ENCODE data around the gene MCEMP1. TPM values are rescaled to one million over a fixed set of nuclear protein-coding genes. Genes with fewer than 3 reads are reported as not detected.

Gene MCEMP1
- total RNA-seq, result not detected in 2 replicates

DNA sequence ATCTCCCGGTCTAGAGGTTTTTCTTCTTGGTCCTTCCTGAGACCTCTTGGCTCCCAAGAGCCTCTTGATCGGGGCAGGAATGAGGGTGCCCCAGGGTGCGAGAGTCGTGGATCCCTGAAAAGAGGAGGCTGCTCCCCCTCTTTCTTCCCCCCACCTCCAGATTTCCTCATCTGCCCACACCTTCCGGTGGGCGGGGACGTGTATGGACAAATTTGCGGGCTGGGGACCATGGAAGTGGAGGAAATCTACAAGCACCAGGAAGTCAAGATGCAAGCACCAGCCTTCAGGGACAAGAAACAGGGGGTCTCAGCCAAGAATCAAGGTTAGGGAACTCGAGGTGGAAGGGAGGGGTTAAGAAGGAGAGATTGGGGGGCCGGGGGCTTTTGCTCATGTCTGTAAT, at the start of gene MCEMP1:
Gene MCEMP1, plus strand, starts transcription at position 237 of the 400 bp plus-strand sequence. Its CDS starts 31 bp downstream, at position 268.

GRCh38 chr19:7629347-7630054, 47.4 kb upstream of the MCEMP1 start, which contains the start of the genes PET100 and XAB2:
Gene PET100, plus strand, starts transcription at chr19:7629793. Its CDS starts 41 bp downstream, at chr19:7629834.
Gene XAB2, minus strand, starts transcription at chr19:7629545. Its CDS starts 18 bp downstream, at chr19:7629527.

DNA sequence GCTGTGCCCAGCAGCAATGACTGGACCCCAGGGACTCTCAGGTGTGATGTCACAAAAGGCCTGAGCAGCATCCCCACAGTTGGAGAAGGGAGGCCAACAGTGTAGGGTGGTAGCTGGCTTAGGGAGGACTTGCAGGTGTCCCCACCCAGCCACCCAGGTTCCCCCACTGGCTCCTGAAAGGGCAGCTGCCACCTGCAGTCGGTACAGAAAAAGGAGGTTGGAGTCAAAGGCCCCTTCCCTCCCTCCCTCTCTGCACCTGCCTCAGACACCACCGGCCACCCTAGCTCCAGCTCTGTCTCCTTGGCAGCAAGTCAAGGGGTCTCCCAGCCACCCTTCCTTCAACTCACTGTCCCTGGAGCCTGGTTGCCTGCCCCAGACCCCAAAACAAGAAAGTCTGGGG, 43.2 kb upstream of the MCEMP1 start, which contains the start of gene PCP2:
Gene PCP2, minus strand, starts transcription at position 22 of the 400 bp plus-strand sequence. CDS start 262 bp downstream, outside the sequence.

DNA sequence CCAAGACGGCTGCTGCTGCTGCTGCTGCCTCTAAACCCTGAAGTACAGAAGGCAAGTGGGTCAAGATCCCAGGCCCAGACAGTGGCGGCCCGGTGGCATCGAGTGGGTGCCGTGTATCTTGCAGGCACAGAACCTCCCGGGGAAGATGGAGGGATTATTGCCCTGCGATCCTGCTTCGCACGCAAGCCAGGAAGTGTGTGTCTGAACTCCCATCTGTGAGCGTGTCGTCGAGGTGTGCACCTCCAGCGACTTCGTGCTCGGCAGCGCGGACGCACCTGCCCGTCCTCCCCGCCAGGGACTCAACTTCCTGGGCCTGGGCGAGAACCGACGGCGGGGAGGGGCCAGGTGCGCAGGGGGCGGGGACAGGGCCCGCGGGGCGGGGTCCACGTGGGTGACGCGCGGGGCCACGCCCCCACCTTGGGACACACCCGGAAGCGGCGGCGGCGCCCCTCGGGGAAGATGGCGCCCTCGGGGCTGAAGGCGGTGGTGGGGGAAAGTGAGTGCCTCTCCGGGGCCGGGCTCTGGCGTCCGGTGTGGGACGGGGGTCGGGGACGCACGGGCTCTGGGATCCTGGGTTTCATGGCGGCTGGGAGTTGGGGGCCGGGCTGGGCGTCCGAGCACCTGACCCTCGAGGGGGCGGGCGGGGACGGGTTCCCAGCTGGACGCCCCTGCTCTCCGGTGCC, 40.1 kb upstream of the MCEMP1 start, which contains the start of gene STXBP2:
Gene STXBP2, plus strand, starts transcription at position 420 of the 683 bp plus-strand sequence. Its CDS starts 40 bp downstream, at position 460.

GRCh38 chr19:7668842-7669241, 8.0 kb upstream of the MCEMP1 start, which contains the start of gene RETN:
Gene RETN, plus strand, starts transcription at chr19:7669049. Its CDS starts 278 bp downstream, at chr19:7669327.

DNA sequence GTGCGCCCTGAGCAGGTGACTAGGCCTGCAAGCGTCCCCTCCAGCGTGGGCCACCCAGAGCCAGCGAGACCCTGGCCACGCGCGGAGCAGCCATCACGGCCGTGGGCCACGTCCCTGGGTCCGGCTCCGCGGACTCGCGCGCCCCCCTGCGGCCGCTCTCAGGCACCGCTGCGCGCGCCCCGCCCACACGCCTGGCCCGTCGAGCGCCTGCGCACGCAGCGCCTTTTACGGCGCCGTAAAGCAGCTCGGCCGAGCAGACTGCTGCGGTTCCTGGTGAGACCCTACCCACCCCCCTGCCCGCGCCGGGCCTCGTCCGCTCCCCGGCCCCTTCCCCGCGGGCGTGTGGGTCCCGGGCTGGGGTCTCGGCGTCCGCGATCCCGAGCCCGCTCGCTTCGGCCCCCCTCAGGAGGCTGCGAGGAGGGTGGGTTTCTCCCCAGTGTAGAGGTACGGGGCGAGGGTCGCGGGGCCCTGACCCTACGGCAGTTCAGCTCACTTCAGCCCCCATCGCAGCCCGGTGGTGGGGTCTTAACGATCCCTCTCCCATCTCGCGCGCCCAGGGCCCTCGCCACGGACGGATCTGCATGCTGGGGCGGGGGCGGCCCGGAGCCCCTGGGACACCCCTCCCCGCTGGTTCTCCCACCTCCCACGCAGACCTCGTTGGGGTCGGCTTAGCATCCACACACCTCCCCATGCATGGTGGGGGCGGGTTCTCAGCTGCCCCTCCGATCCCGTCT, 3.9 kb downstream of the MCEMP1 start, which contains the start of gene TRAPPC5:
Gene TRAPPC5, plus strand, starts transcription at position 228 of the 734 bp plus-strand sequence. CDS start 1,421 bp downstream, outside the sequence.

DNA sequence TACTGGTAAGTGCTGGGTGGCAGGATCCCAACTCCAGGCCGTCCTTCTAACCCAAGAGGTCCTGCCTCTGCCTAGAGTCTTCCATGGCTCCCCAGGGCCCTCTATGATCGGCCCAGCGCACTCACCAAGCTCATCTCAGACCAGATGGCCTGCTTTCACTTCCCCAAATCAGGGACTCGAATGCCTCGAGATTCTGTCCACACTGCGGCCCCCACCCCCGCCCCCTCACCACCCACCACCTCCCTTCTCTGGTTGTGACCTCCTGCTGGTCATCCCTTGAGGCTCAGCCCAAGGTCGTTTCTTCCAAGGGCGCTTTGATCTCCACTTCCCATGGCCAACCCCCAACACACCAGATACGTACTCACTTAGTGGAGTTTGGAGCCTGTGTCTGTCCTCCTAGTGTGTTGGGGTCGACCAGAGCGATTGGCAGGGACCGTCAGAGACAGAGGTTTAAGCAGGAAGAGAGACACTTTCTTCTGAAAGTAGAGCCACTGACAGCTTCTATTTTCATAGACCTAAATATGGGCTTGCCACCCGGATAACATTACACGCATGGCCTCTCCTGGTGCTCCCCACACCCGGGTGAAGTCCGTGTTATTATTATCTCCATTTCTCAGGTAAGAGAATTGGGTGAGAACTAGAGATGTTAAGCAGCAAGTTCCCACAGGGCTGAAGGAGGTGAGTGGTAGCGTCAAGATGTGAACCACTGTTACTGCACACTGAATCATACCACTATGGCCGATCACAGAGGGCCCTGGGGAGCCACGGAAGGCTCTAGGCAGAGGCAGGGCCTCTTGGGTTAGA, 25.0 kb downstream of the MCEMP1 start, which contains the start of gene FCER2:
Gene FCER2, minus strand, starts transcription at position 478 of the 804 bp plus-strand sequence. CDS start 2,371 bp downstream, outside the sequence.

Other genes with a start within 250 kb of the MCEMP1 start
- gene PEX11G, start 188.1 kb upstream of the MCEMP1 start, total RNA-seq, result 1.5 and 6.2 TPM in 2 replicates
- 6.7 and 10.4 TPM in 2 replicates for gene ZNF358, start 161.0 kb upstream of the MCEMP1 start, total RNA-seq
- 3.1 and 4.2 TPM in 2 replicates for gene MCOLN1, start 154.5 kb upstream of the MCEMP1 start, total RNA-seq
- gene PNPLA6, start 141.4 kb upstream of the MCEMP1 start, total RNA-seq, result 61.4 and 80.3 TPM in 2 replicates
- not detected in 2 replicates for gene CAMSAP3, start 81.2 kb upstream of the MCEMP1 start, total RNA-seq
- gene XAB2, start 47.5 kb upstream of the MCEMP1 start, total RNA-seq, result 14.9 and 30.3 TPM in 2 replicates
- gene PET100, start 47.3 kb upstream of the MCEMP1 start, total RNA-seq, result 9.6 and 14.6 TPM in 2 replicates
- gene PCP2, start 43.4 kb upstream of the MCEMP1 start, total RNA-seq, result not detected in 2 replicates
- 32.1 and 51.8 TPM in 2 replicates for gene STXBP2, start 40.0 kb upstream of the MCEMP1 start, total RNA-seq
- gene RETN, start 8.0 kb upstream of the MCEMP1 start, total RNA-seq, result not detected in 2 replicates
- 42.8 and 84.9 TPM in 2 replicates for gene TRAPPC5, start 3.7 kb downstream of the MCEMP1 start, total RNA-seq
- not detected in 2 replicates for gene FCER2, start 25.0 kb downstream of the MCEMP1 start, total RNA-seq
- gene CLEC4G, start 55.0 kb downstream of the MCEMP1 start, total RNA-seq, result not detected in 2 replicates
- not detected in 2 replicates for gene CD209, start 70.4 kb downstream of the MCEMP1 start, total RNA-seq
- 0.19 and 0.28 TPM in 2 replicates for gene CLEC4M, start 86.2 kb downstream of the MCEMP1 start, total RNA-seq
- gene EVI5L, start 153.1 kb downstream of the MCEMP1 start, total RNA-seq, result 17.2 and 17.3 TPM in 2 replicates
- gene PRR36, start 197.3 kb downstream of the MCEMP1 start, total RNA-seq, result under 0.01 TPM in 1 of 2 replicates, not detected in the other
- 2.3 and 2.8 TPM in 2 replicates for gene LRRC8E, start 211.4 kb downstream of the MCEMP1 start, total RNA-seq
- gene MAP2K7, start 226.8 kb downstream of the MCEMP1 start, total RNA-seq, result 8.2 and 9.2 TPM in 2 replicates
- 1.7 and 3.1 TPM in 2 replicates for gene TGFBR3L, start 237.7 kb downstream of the MCEMP1 start, total RNA-seq
- 12.1 and 19.6 TPM in 2 replicates for gene SNAPC2, start 243.2 kb downstream of the MCEMP1 start, total RNA-seq
- gene CTXN1, start 249.0 kb downstream of the MCEMP1 start, total RNA-seq, result 1.2 and 1.4 TPM in 2 replicates

All from regular cardiac myocyte (primary cell).